HCEC 1CT (cell line): ENCODE data around the gene TOR1A.
"Not testable (repeated sequence)": the region's sequence is repeated elsewhere in the genome, so short reads cannot be mapped to it uniquely, and the experiment has no call there.

Experiments
- DNase-seq: peaks from one replicate; pipeline ENCODE4 v3.0.0-alpha.2; 2017

Gene TOR1A

DNA sequence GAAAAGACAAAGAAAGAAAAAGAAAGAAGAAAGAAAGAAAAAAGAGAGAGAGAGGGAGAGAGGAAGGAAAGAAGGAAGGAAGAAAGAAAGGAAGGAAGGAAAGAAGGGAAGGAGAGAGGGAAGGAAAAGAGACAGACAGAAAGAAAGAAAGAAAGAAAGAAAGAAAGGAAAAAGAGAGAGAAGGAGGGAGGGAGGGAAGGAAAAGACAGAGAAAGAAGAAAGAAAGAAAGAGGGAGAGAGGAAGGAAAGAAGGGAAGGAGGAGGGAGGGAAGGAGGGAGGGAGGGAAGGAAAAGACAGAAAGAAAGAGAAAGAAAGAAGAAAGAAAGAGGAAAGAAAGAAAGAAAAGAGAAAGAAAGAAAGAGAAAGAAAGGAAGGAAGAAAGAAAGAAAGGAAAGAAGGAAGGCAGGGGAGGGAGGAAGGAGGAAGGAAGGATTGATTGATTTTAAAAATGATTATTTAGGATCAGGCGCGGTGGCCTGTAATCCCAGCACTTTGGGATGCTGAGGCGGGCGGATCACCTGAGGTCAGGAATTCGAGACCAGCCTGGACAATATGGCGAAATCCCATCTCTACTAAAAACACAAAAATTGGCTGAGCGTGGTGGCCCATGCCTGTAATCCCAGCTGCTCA is 44.3 kb downstream of the TOR1A start:
- no peak for DNase-seq

- no peak for DNase-seq
Measured at GRCh38 chr9:129778469-129778868, 45.5 kb downstream of the TOR1A start.

GRCh38 chr9:129777769-129778130 is 46.2 kb downstream of the TOR1A start:
- DNase-seq = no peak

GRCh38 chr9:129776938-129777768 is 46.8 kb downstream of the TOR1A start:
- DNase-seq = peak; percentile 99

DNA sequence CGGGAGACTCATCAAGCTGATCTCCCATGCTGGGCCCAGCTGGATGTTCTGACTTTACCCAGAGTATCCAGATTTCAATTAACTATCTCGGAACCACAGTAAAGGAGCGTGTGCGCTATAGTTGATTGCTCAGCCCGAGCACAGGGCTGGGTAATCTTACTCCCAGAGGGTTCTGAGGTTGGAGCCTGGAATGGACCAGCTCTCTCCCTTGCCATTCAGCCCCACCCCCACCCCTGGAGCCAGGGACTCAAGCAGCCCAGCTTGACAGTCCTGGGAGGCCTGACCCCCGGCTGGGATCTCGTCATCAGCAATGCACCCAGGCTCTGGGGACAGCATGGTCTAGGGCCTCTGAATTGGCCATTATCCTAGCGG is 47.4 kb downstream of the TOR1A start:
- no peak for DNase-seq

- DNase-seq = not testable (repeated sequence)
Measured at GRCh38 chr9:129776096-129776495, 47.8 kb downstream of the TOR1A start.

DNA sequence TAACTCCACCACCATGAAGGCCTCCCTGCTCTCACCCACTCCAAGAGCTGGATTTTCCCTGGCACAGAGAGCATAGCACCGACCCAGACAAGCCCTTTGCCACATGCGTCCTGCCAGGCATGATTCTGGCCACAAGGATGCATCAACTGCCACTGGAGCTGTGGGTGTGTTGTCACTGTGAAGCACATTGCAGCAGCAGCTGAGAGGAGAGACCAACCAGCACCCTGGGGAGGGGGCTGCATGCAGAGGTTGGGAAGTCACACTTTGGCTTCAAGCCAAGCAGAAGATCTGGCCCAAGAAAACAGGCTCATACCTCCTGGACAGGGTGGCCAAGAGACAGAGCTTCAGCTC is 48.5 kb downstream of the TOR1A start:
- no peak for DNase-seq

GRCh38 chr9:129774791-129775447 is 49.0 kb downstream of the TOR1A start:
- no peak for DNase-seq

GRCh38 chr9:129773262-129774048 is 50.5 kb downstream of the TOR1A start:
- DNase-seq = peak; percentile 87

DNA sequence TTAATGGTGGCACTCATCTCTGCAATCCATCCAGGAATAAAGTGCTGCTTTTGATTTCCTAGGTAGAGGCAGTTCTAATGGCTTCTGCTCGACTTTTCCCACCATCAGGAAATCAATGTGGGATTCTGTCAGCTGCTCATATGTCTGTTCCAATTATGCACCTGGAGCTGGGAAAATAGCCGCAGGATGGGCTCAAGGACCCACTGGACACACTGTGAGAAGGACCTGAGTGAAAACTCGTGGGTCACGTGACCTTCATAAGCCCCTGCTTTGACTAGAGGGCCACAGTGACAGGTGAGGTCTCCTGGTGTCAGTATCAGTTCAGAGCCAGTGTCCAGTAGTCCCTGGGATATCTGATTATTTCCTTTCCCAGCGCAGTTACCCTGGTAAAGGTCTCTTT is 53.2 kb downstream of the TOR1A start:
- no peak for DNase-seq

DNA sequence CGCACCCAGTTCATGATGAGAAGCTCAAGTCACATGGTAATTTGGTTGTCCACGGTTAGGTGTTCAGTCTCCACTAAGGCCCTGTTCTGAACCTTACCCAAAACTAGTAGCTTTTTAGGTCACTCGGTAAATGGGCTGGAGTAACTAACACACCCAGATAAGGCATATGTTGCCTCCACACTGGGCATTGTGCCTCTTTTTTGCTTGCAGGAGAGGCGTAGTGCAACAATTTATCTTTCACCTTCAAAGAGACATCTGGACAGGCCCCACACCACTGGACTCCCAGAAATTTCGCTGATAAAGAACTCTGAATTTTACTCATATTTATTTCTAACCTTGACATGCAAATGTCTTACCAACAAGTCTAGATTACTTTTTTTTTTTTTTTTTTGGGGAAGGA is 54.3 kb downstream of the TOR1A start:
- no peak for DNase-seq

GRCh38 chr9:129768486-129768885 is 55.5 kb downstream of the TOR1A start:
- DNase-seq = no peak

DNA sequence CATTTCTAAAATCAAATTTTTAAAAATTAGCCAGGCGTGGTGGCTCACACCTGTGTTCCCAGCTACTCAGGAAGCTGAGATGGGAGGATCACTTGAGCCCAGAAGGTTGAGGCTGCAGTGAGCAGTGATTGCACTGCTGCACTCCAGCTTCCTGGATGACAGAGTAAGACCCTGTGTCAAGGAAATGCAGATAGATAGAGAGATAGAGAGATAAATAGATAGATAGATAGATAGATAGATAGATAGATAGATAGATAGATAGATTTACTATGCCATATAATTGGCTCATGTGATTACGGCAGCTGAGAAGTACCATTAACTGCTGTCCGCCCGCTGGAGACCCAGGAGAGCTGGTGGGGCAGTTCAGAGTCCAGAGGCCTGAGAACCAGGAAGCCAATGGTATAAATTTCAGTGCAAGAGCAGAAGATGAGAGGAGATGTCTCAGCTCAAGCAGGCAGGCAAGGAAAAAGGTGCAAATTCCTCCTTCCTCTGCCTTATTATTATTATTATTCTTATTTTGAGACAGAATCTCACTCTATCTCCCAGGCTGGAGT is 58.1 kb downstream of the TOR1A start:
- no peak for DNase-seq

GRCh38 chr9:129762985-129763926 is 60.7 kb downstream of the TOR1A start:
- DNase-seq = peak; percentile 77
